Measurements from ENCODE around the gene FGG.
"Not testable (repeated sequence)": the region's sequence is repeated elsewhere in the genome, so short reads cannot be mapped to it uniquely, and the experiment has no call there.

Gene FGG

GRCh38 chr4:154609532-154609931 is 2.9 kb downstream of the FGG start:
- no peak overlapping the region for H3K4me3 ChIP-seq (ENCODE audit: low read length)
- no peaks in the 10 kb centered on the region for H3K27me3 ChIP-seq (ENCODE audit: control insufficient read depth, insufficient read depth, low read length)
- H3K4me1 ChIP-seq (ENCODE audit: control insufficient read depth, low read depth, low read length) = no peaks in the 10 kb centered on the region
- no peaks in the 10 kb centered on the region for H3K9me3 ChIP-seq (ENCODE audit: control insufficient read depth, low read depth, low read length)
- no peak overlapping the region for H3K27ac ChIP-seq (ENCODE audit: low read length)
- H3K9ac ChIP-seq (ENCODE audit: low read length) = no peak overlapping the region
- no peaks in the 10 kb centered on the region for H3K36me3 ChIP-seq (ENCODE audit: control insufficient read depth, low read depth, low read length)

GRCh38 chr4:154608361-154609252 is 3.8 kb downstream of the FGG start:
- Histone ChIP-seq H3K4me3 (ENCODE audit: low read length) (no peak overlapping the region), H3K9ac (ENCODE audit: low read length) (no peak overlapping the region), H3K4me1 (ENCODE audit: control insufficient read depth, low read depth, low read length) (no peaks in the 10 kb centered on the region), H3K36me3 (ENCODE audit: control insufficient read depth, low read depth, low read length) (no peaks in the 10 kb centered on the region), H3K9me3 (ENCODE audit: control insufficient read depth, low read depth, low read length) (no peaks in the 10 kb centered on the region), H3K27ac (ENCODE audit: low read length) (no peak overlapping the region), H3K27me3 (ENCODE audit: control insufficient read depth, insufficient read depth, low read length) (no peaks in the 10 kb centered on the region)

GRCh38 chr4:154606728-154607723 is 5.4 kb downstream of the FGG start:
- Histone ChIP-seq H3K4me1 (ENCODE audit: control insufficient read depth, low read depth, low read length) (no peaks in the 10 kb centered on the region), H3K27ac (ENCODE audit: low read length) (no peak overlapping the region), H3K36me3 (ENCODE audit: control insufficient read depth, low read depth, low read length) (no peaks in the 10 kb centered on the region), H3K4me3 (ENCODE audit: low read length) (no peak overlapping the region), H3K9ac (ENCODE audit: low read length) (no peak overlapping the region), H3K27me3 (ENCODE audit: control insufficient read depth, insufficient read depth, low read length) (no peaks in the 10 kb centered on the region), H3K9me3 (ENCODE audit: control insufficient read depth, low read depth, low read length) (no peaks in the 10 kb centered on the region)

GRCh38 chr4:154604696-154605200 is 7.7 kb downstream of the FGG start:
- no peaks in the 10 kb centered on the region for H3K36me3 ChIP-seq (ENCODE audit: control insufficient read depth, low read depth, low read length)
- H3K9me3 ChIP-seq (ENCODE audit: control insufficient read depth, low read depth, low read length) = no peaks in the 10 kb centered on the region
- no peaks in the 10 kb centered on the region for H3K27me3 ChIP-seq (ENCODE audit: control insufficient read depth, insufficient read depth, low read length)
- no peak overlapping the region for H3K9ac ChIP-seq (ENCODE audit: low read length)
- H3K27ac ChIP-seq (ENCODE audit: low read length) = no peak overlapping the region
- H3K4me1 ChIP-seq (ENCODE audit: control insufficient read depth, low read depth, low read length) = no peaks in the 10 kb centered on the region
- H3K4me3 ChIP-seq (ENCODE audit: low read length) = no peak overlapping the region

GRCh38 chr4:154603033-154603943 is 9.2 kb downstream of the FGG start:
- Histone ChIP-seq H3K27ac (ENCODE audit: low read length) (no peak overlapping the region), H3K4me1 (ENCODE audit: control insufficient read depth, low read depth, low read length) (no peaks in the 10 kb centered on the region), H3K9me3 (ENCODE audit: control insufficient read depth, low read depth, low read length) (no peaks in the 10 kb centered on the region), H3K4me3 (ENCODE audit: low read length) (no peak overlapping the region), H3K9ac (ENCODE audit: low read length) (no peak overlapping the region), H3K27me3 (ENCODE audit: control insufficient read depth, insufficient read depth, low read length) (no peaks in the 10 kb centered on the region), H3K36me3 (ENCODE audit: control insufficient read depth, low read depth, low read length) (no peaks in the 10 kb centered on the region)

- Histone ChIP-seq H3K4me3 (ENCODE audit: low read length) (no peak overlapping the region), H3K9me3 (ENCODE audit: control insufficient read depth, low read depth, low read length) (no peaks in the 10 kb centered on the region), H3K27ac (ENCODE audit: low read length) (no peak overlapping the region), H3K36me3 (ENCODE audit: control insufficient read depth, low read depth, low read length) (no peaks in the 10 kb centered on the region), H3K4me1 (ENCODE audit: control insufficient read depth, low read depth, low read length) (no peaks in the 10 kb centered on the region), H3K9ac (ENCODE audit: low read length) (no peak overlapping the region), H3K27me3 (ENCODE audit: control insufficient read depth, insufficient read depth, low read length) (no peaks in the 10 kb centered on the region)
These were observed 9.9 kb downstream of the FGG start for GRCh38 chr4:154602404-154603020.

- no peaks in the 10 kb centered on the region for H3K4me1 ChIP-seq (ENCODE audit: control insufficient read depth, low read depth, low read length)
- H3K36me3 ChIP-seq (ENCODE audit: control insufficient read depth, low read depth, low read length) = no peaks in the 10 kb centered on the region
- no peak overlapping the region for H3K4me3 ChIP-seq (ENCODE audit: low read length)
- H3K9me3 ChIP-seq (ENCODE audit: control insufficient read depth, low read depth, low read length) = no peaks in the 10 kb centered on the region
- H3K27me3 ChIP-seq (ENCODE audit: control insufficient read depth, insufficient read depth, low read length) = no peaks in the 10 kb centered on the region
- H3K9ac ChIP-seq (ENCODE audit: low read length) = no peak overlapping the region
- H3K27ac ChIP-seq (ENCODE audit: low read length) = no peak overlapping the region
These were observed 14.4 kb downstream of the FGG start for GRCh38 chr4:154597798-154598774.

- H3K9me3 ChIP-seq (ENCODE audit: control insufficient read depth, low read depth, low read length); H3K36me3 ChIP-seq (ENCODE audit: control insufficient read depth, low read depth, low read length); H3K4me3 ChIP-seq (ENCODE audit: low read length); H3K27ac ChIP-seq (ENCODE audit: low read length); H3K4me1 ChIP-seq (ENCODE audit: control insufficient read depth, low read depth, low read length); H3K27me3 ChIP-seq (ENCODE audit: control insufficient read depth, insufficient read depth, low read length); H3K9ac ChIP-seq (ENCODE audit: low read length): not testable (repeated sequence)
These were observed 15.2 kb downstream of the FGG start for GRCh38 chr4:154597281-154597680.

- no peak overlapping the region for H3K27ac ChIP-seq (ENCODE audit: low read length)
- H3K4me1 ChIP-seq (ENCODE audit: control insufficient read depth, low read depth, low read length) = no peaks in the 10 kb centered on the region
- H3K36me3 ChIP-seq (ENCODE audit: control insufficient read depth, low read depth, low read length) = no peaks in the 10 kb centered on the region
- H3K9ac ChIP-seq (ENCODE audit: low read length) = no peak overlapping the region
- no peaks in the 10 kb centered on the region for H3K27me3 ChIP-seq (ENCODE audit: control insufficient read depth, insufficient read depth, low read length)
- H3K9me3 ChIP-seq (ENCODE audit: control insufficient read depth, low read depth, low read length) = no peaks in the 10 kb centered on the region
- no peak overlapping the region for H3K4me3 ChIP-seq (ENCODE audit: low read length)
These were observed 16.6 kb downstream of the FGG start for GRCh38 chr4:154595807-154596206.

- H3K4me3 ChIP-seq (ENCODE audit: low read length); H3K27ac ChIP-seq (ENCODE audit: low read length); H3K4me1 ChIP-seq (ENCODE audit: control insufficient read depth, low read depth, low read length); H3K9me3 ChIP-seq (ENCODE audit: control insufficient read depth, low read depth, low read length); H3K36me3 ChIP-seq (ENCODE audit: control insufficient read depth, low read depth, low read length); H3K9ac ChIP-seq (ENCODE audit: low read length); H3K27me3 ChIP-seq (ENCODE audit: control insufficient read depth, insufficient read depth, low read length): not testable (repeated sequence)
These were observed 18.1 kb downstream of the FGG start for GRCh38 chr4:154594343-154594742.

Data from iPS-18a (cell line).